T-helper 2 cell treated with Interferon-gamma antibody and Interleukin-4, amounts not matched to agents 100 ng/mL and 5 ng/mL, for 36 hours (primary cell): ENCODE data around the gene INTS11. TPM values are rescaled to one million over a fixed set of nuclear protein-coding genes. Genes with fewer than 3 reads are reported as not detected.

Source experiments
- intact Hi-C: fragments of 100-400 bp; cut with micrococcal nuclease; formaldehyde crosslinking; loops from one replicate; pipeline ENCODE4 v1.15.1; 2023
- total RNA-seq: library from RNA; stranded (reverse); gene quantifications from 2 replicates; pipeline ENCODE4 v1.2.3, GENCODE V29; 2022

Gene INTS11
- total RNA-seq, 1 donor from 2014 or later: 116 TPM

- intact Hi-C loops: loop anchor here (1.0 to 10.0 kb wide), 5 partner anchors 20 to 270 kb away; partner anchors contain the start of genes AURKAIP1, C1orf159, CPTP and DVL1
These were observed 19.8 kb downstream of the INTS11 start for GRCh38 chr1:1304331-1305299.

- intact Hi-C loops: loop anchor here (10.0 kb wide), 2 partner anchors 71 to 269 kb away; partner anchors contain the start of gene AURKAIP1
These were observed 20.7 kb downstream of the INTS11 start for GRCh38 chr1:1303736-1304135.

- intact Hi-C loops: loop anchor here (10.0 kb wide), 2 partner anchors 72 to 268 kb away; partner anchors contain the start of gene AURKAIP1
These were observed 21.4 kb downstream of the INTS11 start for GRCh38 chr1:1302951-1303509.

GRCh38 chr1:1302006-1302430 lies 22.4 kb downstream of the INTS11 start:
- intact Hi-C loops: loop anchor here (10.0 kb wide), 2 partner anchors 73 to 267 kb away; partner anchors contain the start of gene AURKAIP1

- intact Hi-C loops: loop anchor here (10.0 kb wide), 2 partner anchors 74 to 266 kb away; partner anchors contain the start of gene AURKAIP1
These were observed 24.1 kb downstream of the INTS11 start for GRCh38 chr1:1300352-1300739.

- intact Hi-C loops: loop anchor here (10.0 kb wide), 2 partner anchors 75 to 265 kb away; partner anchors contain the start of gene AURKAIP1
These were observed 24.6 kb downstream of the INTS11 start for GRCh38 chr1:1299686-1300351.

- intact Hi-C loops: no loop called here
These were observed 25.4 kb downstream of the INTS11 start for GRCh38 chr1:1298861-1299685.

- intact Hi-C loops: no loop called here
These were observed 26.5 kb downstream of the INTS11 start for GRCh38 chr1:1297802-1298424.

GRCh38 chr1:1296070-1297061 lies 28.1 kb downstream of the INTS11 start:
- intact Hi-C loops: no loop called here

- intact Hi-C loops: no loop called here
These were observed 29.1 kb downstream of the INTS11 start for GRCh38 chr1:1295154-1295923.

GRCh38 chr1:1294250-1294890 lies 30.1 kb downstream of the INTS11 start:
- intact Hi-C loops: no loop called here

- intact Hi-C loops: no loop called here
These were observed 30.9 kb downstream of the INTS11 start for GRCh38 chr1:1293263-1294249.

- intact Hi-C loops: no loop called here
These were observed 31.6 kb downstream of the INTS11 start for GRCh38 chr1:1292851-1293250.

GRCh38 chr1:1292442-1292779 lies 32.0 kb downstream of the INTS11 start:
- intact Hi-C loops: no loop called here

GRCh38 chr1:1291548-1292441 lies 32.7 kb downstream of the INTS11 start:
- intact Hi-C loops: loop anchor here (2.0 kb wide), 1 partner anchor 169 kb away; no protein-coding TSS in a partner anchor
